Activated naive CD8-positive, alpha-beta T cell treated with anti-CD3 and anti-CD28 coated beads for 36 hours (primary cell): Measurements from ENCODE around the gene DENND1A. TPM values are rescaled to one million over a fixed set of nuclear protein-coding genes. Genes with fewer than 3 reads are reported as not detected.
A peak's percentile ranks its signal among the peaks of the same experiment; 100 is the strongest.

Experiments
- DNase-seq: peaks from one replicate; pipeline ENCODE4 v3.0.0; 2021
- H3K27ac Mint-ChIP-seq: one replicate; pipeline ENCODE4 v1.8.0; 2022; ENCODE audit warnings: mild to moderate bottlenecking, moderate library complexity, mixed read lengths
- H3K27me3 Mint-ChIP-seq: one replicate; pipeline ENCODE4 v1.8.0; 2022; ENCODE audit warnings: mild to moderate bottlenecking, mixed read lengths
- H3K36me3 Mint-ChIP-seq: one replicate; pipeline ENCODE4 v1.8.0; 2021; ENCODE audit warnings: mild to moderate bottlenecking, mixed read lengths
- H3K4me1 Mint-ChIP-seq: one replicate; pipeline ENCODE4 v1.8.0; 2021; ENCODE audit warnings: mixed read lengths
- H3K4me3 Mint-ChIP-seq: one replicate; pipeline ENCODE4 v1.8.0; 2022; ENCODE audit warnings: mild to moderate bottlenecking, moderate library complexity, mixed read lengths
- H3K9me3 Mint-ChIP-seq: one replicate; pipeline ENCODE4 v1.8.0; 2022; ENCODE audit warnings: mixed read lengths
- total RNA-seq, 2 experiments: library from RNA; stranded (reverse); gene quantifications; one replicate each; pipeline ENCODE4 v1.2.3, GENCODE V29; 2021

DENND1A gene
- total RNA-seq, 2 experiments from 2014 or later, result 21.3 to 22.1 TPM

DNA sequence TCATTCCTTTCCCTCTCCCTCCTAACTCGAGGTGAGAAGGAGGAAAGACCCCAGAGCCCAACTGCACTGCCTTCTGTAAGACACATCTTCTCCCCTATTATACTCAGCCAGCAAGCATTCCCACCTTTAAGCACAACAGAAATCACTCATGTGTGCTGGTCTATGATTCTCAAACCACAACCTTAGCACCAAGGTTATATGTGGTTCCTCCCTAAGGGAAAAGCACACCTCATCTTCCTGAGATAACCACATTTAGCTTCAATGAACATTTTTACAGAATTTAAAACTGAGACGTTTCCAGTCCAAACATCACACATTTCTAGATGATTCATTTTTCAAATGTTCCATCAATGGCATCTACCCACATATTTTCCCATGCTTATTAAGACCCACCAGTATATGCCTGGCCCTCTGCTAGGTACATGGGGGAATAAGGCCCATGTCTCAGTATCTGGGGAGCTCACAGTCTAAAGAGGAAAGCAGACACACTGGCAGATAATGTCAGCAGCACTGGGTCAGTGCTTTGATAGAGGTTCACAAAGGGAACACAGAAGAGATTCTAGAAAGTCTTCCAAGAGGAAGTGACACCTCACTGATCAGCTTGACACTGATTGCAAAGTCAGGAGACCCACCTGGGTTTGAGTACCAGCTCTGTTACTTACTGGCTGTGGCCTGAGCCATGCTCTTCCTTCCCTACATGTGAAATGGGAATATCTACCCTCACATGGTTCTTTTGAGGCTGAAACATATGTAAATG lies 245.4 kb downstream of the DENND1A start:
- Mint-ChIP-seq H3K4me1 (peaks cover 52% of the 10 kb centered on the region), H3K27ac (peak overlapping the region; percentile 69), H3K36me3 (peaks cover 20% of the 10 kb centered on the region), H3K27me3 (no peaks in the 10 kb centered on the region), H3K4me3 (peak overlapping the region; percentile 29), H3K9me3 (no peaks in the 10 kb centered on the region)
- DNase-seq, result peak; percentile 6

DNA sequence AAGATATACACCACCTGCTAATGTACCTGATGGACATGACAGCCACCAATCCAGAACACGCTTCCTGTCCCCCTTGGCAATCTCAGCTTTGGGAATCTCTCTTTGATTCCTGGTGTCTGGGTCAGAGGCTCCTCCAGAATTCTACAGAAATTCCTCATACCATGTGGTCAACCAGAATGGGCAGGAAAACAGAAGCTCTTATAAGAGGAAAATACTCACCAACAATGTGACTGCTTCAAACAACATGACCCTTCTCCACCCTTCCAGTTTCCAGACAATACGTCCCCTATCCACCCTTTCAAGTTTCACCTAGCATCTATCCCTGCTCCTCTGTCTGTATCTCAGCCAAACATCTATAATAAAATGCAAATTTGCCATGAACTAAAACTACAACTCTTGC lies 247.2 kb downstream of the DENND1A start:
- Mint-ChIP-seq H3K36me3 (peaks cover 23% of the 10 kb centered on the region), H3K4me3 (no peak overlapping the region), H3K27ac (no peak overlapping the region), H3K9me3 (no peaks in the 10 kb centered on the region), H3K27me3 (no peaks in the 10 kb centered on the region), H3K4me1 (peaks cover 59% of the 10 kb centered on the region)
- DNase-seq, result no peak

DNA sequence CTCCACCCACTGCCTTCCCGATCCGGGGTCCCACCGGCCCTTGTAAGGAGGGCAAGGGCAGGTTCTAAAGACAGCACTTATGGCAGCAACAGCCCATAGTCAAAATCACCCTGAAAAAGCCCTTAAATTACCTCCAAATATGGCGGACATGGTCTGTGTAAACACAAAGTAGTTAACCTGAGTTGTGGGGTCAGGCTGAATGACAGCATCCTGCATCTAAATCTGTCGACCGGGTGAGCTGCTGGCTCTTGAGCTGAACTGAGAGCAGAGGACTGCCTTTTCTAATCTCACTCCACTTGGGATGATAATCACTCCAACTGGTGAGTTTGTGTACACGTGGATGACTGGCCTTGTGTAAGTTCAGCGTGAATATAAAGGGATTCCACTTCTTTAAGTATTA lies 249.6 kb downstream of the DENND1A start:
- Mint-ChIP-seq H3K4me1 (peaks cover 42% of the 10 kb centered on the region), H3K9me3 (no peaks in the 10 kb centered on the region), H3K27ac (no peak overlapping the region), H3K4me3 (no peak overlapping the region), H3K27me3 (no peaks in the 10 kb centered on the region), H3K36me3 (peaks cover 31% of the 10 kb centered on the region)
- DNase-seq, result no peak

DNA sequence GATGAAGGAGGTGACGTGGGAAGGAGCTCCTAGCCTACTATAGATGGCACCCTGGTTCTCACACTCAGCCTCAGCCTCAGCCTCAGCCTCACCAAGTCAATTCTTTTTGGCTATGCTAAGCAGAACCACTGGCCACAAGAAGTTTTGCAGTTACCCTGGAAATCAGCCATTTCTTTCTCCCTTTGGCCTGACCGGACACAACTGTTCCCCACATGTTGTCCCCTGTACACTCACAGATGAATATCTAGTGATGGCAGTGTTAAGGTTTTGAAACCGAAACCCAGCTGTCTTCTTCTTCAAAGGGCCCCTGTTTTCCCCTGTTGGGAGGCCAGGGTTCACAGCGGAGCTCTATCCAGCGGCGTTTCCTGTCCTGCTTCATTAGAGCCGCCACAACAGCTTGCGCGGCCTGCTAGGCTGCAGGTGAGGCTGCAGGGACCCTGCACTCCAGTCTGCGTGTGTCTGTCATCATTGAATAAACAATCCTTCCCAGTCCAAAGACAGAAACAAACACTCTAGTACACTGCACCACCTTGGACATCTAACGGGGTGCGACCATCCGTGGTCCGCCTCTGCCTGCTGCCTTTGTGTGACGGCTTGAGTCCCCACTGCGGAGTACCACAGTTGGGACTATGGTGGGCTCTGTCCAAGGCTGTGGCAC lies 250.5 kb downstream of the DENND1A start:
- H3K27ac Mint-ChIP-seq, result no peak overlapping the region
- H3K27me3 Mint-ChIP-seq, result no peaks in the 10 kb centered on the region
- H3K4me1 Mint-ChIP-seq, result peaks cover 33% of the 10 kb centered on the region
- DNase-seq, result peak; percentile 34
- H3K9me3 Mint-ChIP-seq, result peaks cover 2% of the 10 kb centered on the region
- H3K36me3 Mint-ChIP-seq, result peaks cover 40% of the 10 kb centered on the region
- no peak overlapping the region for H3K4me3 Mint-ChIP-seq

DNA sequence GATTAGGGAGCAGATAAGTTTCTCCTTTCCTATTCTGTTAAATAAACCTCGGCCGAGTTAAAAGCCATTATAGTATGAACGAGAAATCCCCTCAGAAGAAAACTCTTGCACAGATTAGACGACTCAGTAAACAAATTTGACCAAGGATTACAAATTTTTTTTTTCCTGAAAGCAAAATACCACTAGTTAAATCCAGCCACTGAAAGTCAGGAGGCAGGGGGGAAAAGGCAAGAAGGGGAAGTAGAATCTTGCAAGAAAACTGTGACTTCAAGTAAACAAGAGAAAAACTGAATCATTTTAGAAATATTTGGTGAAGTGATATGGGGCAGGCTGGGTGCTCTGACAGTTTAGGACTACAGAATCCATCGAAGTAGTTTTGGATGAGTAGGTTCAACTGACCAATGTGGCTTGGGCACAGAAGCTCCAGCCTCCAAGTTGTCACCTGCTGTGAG lies 251.0 kb downstream of the DENND1A start:
- H3K9me3 Mint-ChIP-seq, result peaks cover 8% of the 10 kb centered on the region
- no peak for DNase-seq
- peaks cover 28% of the 10 kb centered on the region for H3K4me1 Mint-ChIP-seq
- H3K27me3 Mint-ChIP-seq, result no peaks in the 10 kb centered on the region
- H3K4me3 Mint-ChIP-seq, result no peak overlapping the region
- no peak overlapping the region for H3K27ac Mint-ChIP-seq
- H3K36me3 Mint-ChIP-seq, result peaks cover 45% of the 10 kb centered on the region

DNA sequence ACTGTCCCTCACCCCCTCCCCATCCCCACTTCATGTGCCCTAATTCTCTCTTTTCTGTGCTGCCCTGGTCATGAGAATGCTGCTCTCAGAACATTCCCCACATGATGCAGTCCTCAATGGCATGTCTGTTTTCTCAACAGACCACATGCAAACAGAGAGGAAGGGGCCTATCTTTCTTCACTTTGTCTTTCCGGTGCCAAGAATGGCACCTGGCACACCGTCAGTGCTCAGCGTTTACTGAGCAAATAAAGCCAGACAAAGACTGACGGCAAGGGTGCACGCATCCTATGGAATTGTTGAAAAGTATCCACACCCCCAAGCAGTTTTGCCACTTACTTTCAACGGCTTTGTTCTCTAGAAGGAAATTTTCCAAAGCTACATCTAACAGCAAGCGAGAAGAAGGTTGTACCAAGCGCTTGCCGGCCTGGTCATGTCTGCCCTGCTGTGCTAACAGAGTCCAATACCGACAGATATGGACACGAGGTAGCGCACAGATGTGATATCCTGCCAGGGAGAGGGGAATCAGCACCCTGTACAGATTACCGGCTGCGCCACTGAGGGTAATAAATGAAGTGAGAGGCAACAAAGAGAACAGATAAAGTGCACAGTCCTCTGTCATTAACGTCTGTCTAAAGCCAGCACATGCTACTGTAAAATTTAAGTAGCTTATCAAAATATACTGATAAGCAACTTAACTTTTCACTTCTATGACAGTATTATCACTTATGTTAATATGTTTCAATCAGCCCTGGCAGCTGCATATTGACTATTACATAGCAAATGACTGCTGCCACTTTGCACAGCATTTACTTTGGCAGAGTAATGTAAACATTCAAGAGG lies 251.7 kb downstream of the DENND1A start:
- peaks cover 14% of the 10 kb centered on the region for H3K9me3 Mint-ChIP-seq
- H3K27me3 Mint-ChIP-seq, result no peaks in the 10 kb centered on the region
- peaks cover 26% of the 10 kb centered on the region for H3K4me1 Mint-ChIP-seq
- peaks cover 51% of the 10 kb centered on the region for H3K36me3 Mint-ChIP-seq
- H3K27ac Mint-ChIP-seq, result no peak overlapping the region
- no peak for DNase-seq
- no peak overlapping the region for H3K4me3 Mint-ChIP-seq

DNA sequence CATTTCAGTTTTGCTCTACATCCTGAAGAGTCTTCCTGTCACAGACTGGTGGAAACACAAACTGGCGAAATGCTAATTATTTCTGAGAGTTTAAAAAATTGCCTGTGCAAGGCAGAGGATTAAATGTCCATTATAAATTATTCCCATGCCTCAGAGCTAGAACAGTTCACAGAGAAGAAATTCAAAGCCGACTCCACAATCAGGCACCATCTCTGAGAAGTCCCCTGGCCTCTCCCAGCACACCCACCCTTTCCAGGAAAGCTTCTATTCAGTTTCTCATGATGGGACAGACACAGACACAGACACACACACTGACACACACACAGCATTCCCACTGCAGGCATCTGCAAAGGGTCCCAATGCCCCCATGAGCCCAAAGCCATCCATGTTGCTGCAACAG lies 253.1 kb downstream of the DENND1A start:
- Mint-ChIP-seq H3K4me1 (peaks cover 23% of the 10 kb centered on the region), H3K27ac (no peak overlapping the region), H3K27me3 (no peaks in the 10 kb centered on the region), H3K36me3 (peaks cover 57% of the 10 kb centered on the region), H3K4me3 (no peak overlapping the region), H3K9me3 (peaks cover 18% of the 10 kb centered on the region)
- DNase-seq, result no peak

DNA sequence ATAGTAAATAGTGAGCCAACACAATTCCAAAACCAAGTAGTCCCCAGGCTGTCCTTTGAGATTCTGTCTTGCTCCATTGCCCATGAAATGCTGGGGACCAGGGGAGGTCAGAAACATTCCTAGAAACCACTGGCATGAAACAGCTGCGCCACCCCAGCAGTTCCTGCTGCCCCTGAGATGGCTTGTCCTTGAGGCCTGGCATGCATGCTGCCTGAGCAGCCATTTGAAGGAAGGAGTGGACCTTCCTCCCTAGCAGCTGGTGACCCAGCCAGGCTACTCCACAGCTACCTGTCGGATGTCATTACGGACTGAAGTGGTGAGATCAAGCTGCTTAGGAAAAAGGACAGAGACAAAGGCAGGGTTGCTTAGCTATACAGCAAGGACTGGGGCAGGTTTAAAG lies 260.6 kb downstream of the DENND1A start:
- H3K4me3 Mint-ChIP-seq, result no peak overlapping the region
- peaks cover 71% of the 10 kb centered on the region for H3K36me3 Mint-ChIP-seq
- DNase-seq, result no peak
- peaks cover 26% of the 10 kb centered on the region for H3K9me3 Mint-ChIP-seq
- H3K27ac Mint-ChIP-seq, result no peak overlapping the region
- H3K4me1 Mint-ChIP-seq, result no peaks in the 10 kb centered on the region
- no peaks in the 10 kb centered on the region for H3K27me3 Mint-ChIP-seq

DNA sequence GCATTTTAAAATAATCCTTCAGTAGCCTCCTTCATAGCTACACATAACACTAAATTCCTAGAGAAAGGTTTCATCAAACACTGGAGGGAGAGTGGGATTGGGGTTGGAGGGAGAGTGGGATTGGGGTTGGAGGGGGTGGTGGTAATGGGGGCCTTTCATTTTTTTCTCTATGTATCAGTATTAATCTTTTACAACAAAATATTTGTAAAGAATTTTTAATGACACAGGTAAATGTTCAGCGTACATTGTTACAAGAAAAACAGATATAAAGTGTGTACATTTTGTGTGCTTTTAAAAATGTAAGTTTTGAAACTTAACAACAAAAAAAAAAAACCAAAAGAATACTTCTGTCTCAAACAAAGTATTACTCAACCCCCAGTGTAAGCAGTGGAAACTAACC lies 266.4 kb downstream of the DENND1A start:
- DNase-seq, result no peak
- H3K27me3 Mint-ChIP-seq, result no peaks in the 10 kb centered on the region
- H3K4me3 Mint-ChIP-seq, result no peak overlapping the region
- peaks cover 27% of the 10 kb centered on the region for H3K9me3 Mint-ChIP-seq
- H3K4me1 Mint-ChIP-seq, result no peaks in the 10 kb centered on the region
- no peak overlapping the region for H3K27ac Mint-ChIP-seq
- H3K36me3 Mint-ChIP-seq, result peaks cover 53% of the 10 kb centered on the region

DNA sequence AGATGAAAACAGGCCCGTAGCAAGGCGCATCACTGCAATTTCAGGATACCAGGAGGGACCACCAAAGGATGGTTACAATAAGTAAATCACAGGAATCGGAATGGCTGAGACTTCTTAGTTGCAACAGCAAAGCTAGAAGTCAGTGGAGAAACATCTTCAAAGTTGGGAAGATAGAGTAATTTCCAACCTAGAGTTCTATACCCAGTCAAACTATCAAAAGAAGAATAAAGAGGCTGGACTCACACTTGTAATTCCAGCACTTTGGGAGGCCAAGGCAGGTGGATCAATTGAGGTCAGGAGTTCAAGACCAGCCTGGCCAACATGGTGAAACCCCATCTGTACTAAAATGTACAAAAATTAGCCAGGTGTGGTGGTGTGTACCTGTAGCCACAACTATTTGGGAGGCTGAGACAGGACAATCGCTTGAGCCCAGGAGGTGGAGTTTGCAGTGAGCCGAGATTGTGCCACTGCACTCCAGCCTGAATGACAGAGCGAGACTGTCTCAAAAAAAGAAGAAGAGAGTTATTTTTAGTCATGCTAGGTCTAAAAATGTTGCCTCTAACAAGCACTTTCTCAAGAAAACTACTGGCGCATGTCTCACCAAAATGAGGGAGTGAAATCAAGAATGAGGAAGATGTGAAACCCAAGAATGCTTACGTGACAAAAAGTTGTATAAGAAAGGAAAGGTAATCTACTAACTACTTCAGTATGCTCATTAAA lies 267.7 kb downstream of the DENND1A start:
- Mint-ChIP-seq H3K4me1 (no peaks in the 10 kb centered on the region), H3K9me3 (peaks cover 27% of the 10 kb centered on the region), H3K36me3 (peaks cover 45% of the 10 kb centered on the region), H3K27ac (no peak overlapping the region), H3K4me3 (no peak overlapping the region), H3K27me3 (no peaks in the 10 kb centered on the region)
- no peak for DNase-seq

DNA sequence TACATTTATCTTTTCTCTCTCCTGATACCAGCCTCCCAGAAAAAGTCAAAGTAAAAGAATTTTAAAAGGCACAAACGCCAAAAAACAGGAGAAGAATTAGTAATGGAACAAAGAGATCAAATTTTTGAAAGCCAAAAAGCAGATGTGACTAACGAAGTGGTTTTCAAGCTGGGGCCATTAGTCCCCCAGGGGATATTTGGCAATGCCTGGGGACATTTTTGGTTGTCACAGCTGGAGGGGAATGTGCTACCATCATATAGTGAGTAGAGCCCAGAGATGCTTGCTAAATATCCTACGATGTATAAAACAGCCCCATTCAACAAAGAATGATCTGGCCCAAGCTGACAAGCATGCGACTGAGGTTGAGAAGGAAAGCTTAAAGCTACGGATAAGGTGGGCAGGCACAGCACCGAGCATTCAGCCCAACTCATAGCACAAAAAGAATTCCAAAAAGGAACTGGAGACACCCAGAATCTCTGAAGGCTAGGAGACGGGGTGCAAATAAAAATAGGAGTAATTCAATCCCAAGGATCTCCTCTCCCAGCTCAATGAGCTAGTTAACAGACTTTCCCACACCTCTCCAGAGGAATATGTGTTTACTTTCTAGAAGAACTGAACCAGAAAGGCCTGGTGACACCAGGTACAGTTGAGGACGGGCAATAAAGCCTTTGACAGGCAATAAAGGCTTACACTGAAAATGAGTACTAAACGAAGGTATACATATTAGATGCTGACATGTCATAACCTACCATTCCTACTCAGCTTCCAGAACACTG lies 269.0 kb downstream of the DENND1A start:
- no peak overlapping the region for H3K4me3 Mint-ChIP-seq
- peaks cover 22% of the 10 kb centered on the region for H3K9me3 Mint-ChIP-seq
- H3K27ac Mint-ChIP-seq, result no peak overlapping the region
- DNase-seq, result no peak
- no peaks in the 10 kb centered on the region for H3K4me1 Mint-ChIP-seq
- no peaks in the 10 kb centered on the region for H3K27me3 Mint-ChIP-seq
- peaks cover 41% of the 10 kb centered on the region for H3K36me3 Mint-ChIP-seq

DNA sequence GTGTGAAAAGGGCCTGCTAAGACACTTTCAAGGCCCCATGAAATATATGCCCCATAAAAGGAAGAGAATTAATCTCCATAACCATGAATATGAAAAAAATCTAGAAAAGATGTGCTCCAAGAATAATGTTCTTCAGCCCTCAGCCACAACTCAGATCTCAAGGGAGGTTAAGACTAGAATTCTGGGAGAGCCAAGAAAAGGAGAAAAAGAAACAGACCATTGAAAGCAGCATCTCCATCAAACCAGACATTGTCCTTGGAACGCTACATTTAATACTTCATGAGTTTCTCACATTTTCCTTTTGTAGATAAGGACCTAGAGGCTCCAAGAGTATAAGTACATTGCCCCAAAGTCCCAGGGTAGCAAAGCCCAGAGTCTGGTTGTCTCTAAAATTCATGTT lies 270.6 kb downstream of the DENND1A start:
- H3K36me3 Mint-ChIP-seq, result peaks cover 35% of the 10 kb centered on the region
- no peaks in the 10 kb centered on the region for H3K27me3 Mint-ChIP-seq
- H3K9me3 Mint-ChIP-seq, result peaks cover 16% of the 10 kb centered on the region
- H3K4me1 Mint-ChIP-seq, result no peaks in the 10 kb centered on the region
- no peak for DNase-seq
- H3K27ac Mint-ChIP-seq, result no peak overlapping the region
- H3K4me3 Mint-ChIP-seq, result no peak overlapping the region

DNA sequence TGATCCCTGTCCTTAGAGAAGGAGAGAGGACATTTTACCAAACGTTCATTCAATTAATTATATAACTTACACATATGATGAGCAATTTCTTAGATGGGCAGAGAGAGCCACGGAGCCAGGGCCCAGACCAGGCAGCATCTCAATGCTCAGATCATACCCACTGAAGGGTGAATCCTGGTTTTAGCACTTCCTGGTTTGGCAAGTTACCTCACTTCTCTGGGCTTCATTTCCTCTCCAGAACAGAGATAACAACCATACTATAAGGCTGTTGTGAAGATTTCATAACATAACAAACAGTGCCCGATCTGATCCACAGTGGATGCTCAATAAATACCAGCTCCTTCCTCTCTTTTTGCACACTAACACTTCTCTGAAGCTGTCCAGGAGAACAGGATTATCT lies 271.1 kb downstream of the DENND1A start:
- no peak for DNase-seq
- Mint-ChIP-seq H3K9me3 (peaks cover 14% of the 10 kb centered on the region), H3K36me3 (peaks cover 33% of the 10 kb centered on the region), H3K27ac (no peak overlapping the region), H3K4me1 (no peaks in the 10 kb centered on the region), H3K4me3 (no peak overlapping the region), H3K27me3 (no peaks in the 10 kb centered on the region)

DNA sequence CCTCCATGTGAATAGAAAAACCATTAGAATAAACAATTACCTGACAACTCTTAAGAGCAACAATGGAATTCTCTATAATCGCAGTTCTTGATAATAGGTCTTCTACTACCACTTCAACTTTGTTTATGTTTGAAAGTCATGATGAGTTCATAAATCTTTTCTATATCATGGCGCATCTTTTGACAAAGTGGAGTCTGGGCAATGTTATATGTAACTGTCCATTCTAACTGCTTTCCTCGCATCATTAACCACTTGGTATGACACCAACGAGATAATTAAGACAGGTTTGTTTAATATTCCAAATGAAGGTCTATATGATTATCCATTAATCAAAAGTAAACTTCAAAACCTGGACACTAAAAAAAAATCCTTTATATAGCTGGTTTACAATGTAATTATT lies 272.0 kb downstream of the DENND1A start:
- peaks cover 11% of the 10 kb centered on the region for H3K9me3 Mint-ChIP-seq
- H3K27ac Mint-ChIP-seq, result no peak overlapping the region
- H3K27me3 Mint-ChIP-seq, result no peaks in the 10 kb centered on the region
- no peak overlapping the region for H3K4me3 Mint-ChIP-seq
- DNase-seq, result no peak
- H3K36me3 Mint-ChIP-seq, result peaks cover 33% of the 10 kb centered on the region
- no peaks in the 10 kb centered on the region for H3K4me1 Mint-ChIP-seq
